Measurements from ENCODE around the gene CUL4A.

The CUL4A gene

GRCh38 chr13:113225515-113225914 is 16.1 kb downstream of the CUL4A start:
- no peak for TF ChIP-seq CTCF (IDR thresholded peaks at IDR 0.05)
- DNase-seq (ENCODE audit: low spot score): no peak
- no peak overlapping the region for H3K27ac ChIP-seq
- H3K4me3 ChIP-seq: no peak overlapping the region

- DNase-seq (ENCODE audit: low spot score): no peak
- no peak overlapping the region for H3K4me3 ChIP-seq
- TF ChIP-seq CTCF (IDR thresholded peaks at IDR 0.05): no peak
Measured at GRCh38 chr13:113226873-113227450, 17.5 kb downstream of the CUL4A start.

GRCh38 chr13:113229161-113229560 is 19.7 kb downstream of the CUL4A start:
- no peak overlapping the region for H3K27ac ChIP-seq
- no peak overlapping the region for H3K4me3 ChIP-seq
- DNase-seq (ENCODE audit: low spot score): no peak
- no peak for TF ChIP-seq CTCF (IDR thresholded peaks at IDR 0.05)

More at GRCh38 chr13:113226873-113227450, 17.5 kb downstream of the CUL4A start:
- H3K27ac ChIP-seq: no peak overlapping the region

GRCh38 chr13:113229791-113230190 is 20.4 kb downstream of the CUL4A start:
- no peak for TF ChIP-seq CTCF (IDR thresholded peaks at IDR 0.05)
- Histone ChIP-seq H3K27ac (no peak overlapping the region), H3K4me3 (no peak overlapping the region)
- DNase-seq (ENCODE audit: low spot score): no peak

GRCh38 chr13:113231306-113232207 is 22.1 kb downstream of the CUL4A start:
- TF ChIP-seq CTCF (IDR thresholded peaks at IDR 0.05): no peak
- DNase-seq (ENCODE audit: low spot score): no peak
- Histone ChIP-seq H3K4me3 (no peak overlapping the region), H3K27ac (no peak overlapping the region)

GRCh38 chr13:113232208-113233003 is 23.0 kb downstream of the CUL4A start:
- DNase-seq (ENCODE audit: low spot score): no peak
- no peak for TF ChIP-seq CTCF (IDR thresholded peaks at IDR 0.05)
- Histone ChIP-seq H3K27ac (no peak overlapping the region), H3K4me3 (no peak overlapping the region)

Measured in coronary artery (tissue), 2 donors.